ENCODE measurements around the gene HPCAL1. TPM values are rescaled to one million over a fixed set of nuclear protein-coding genes. Genes with fewer than 3 reads are reported as not detected.

Gene HPCAL1
- total and polyA plus RNA-seq, 2 experiments from 2014 or later, result 58.9 to 65.4 TPM

- WGBS, 2 experiments (ENCODE audit: low coverage in 1 of 2, low lambda C conversion rate in 2 of 2, missing lambda C conversion rate in 2 of 2), result 41 to 45% methylated on average over 5 of the region's 5 CpGs
- Histone ChIP-seq H3K27me3 (replicated peaks; ENCODE audit: insufficient read depth) (no peaks in the 10 kb centered on the region), H3K79me2 (ENCODE audit: insufficient read depth) (peaks cover 32% of the 10 kb centered on the region), H3F3A (ENCODE audit: insufficient read depth) (peaks cover 21% of the 10 kb centered on the region), H4K20me1 (ENCODE audit: insufficient read depth) (peaks cover 3% of the 10 kb centered on the region; the same call in 1 of the 2 replicates), H3K4me3 (peak overlapping the region; percentile 73), H3K9ac (peak overlapping the region; percentile 86), H2AFZ (no peak overlapping the region), H3K4me2 (ENCODE audit: unreplicated experiment) (peak overlapping the region; percentile 72), H3K9me2 (ENCODE audit: insufficient read depth) (no peaks in the 10 kb centered on the region), H3K4me1 (ENCODE audit: insufficient read depth) (peaks cover 15% of the 10 kb centered on the region), H3K36me3 (ENCODE audit: low read depth) (peaks cover 3% of the 10 kb centered on the region; the same call in 1 of the 2 replicates), H3K27ac (no peak overlapping the region), H3K9me3 (ENCODE audit: low read depth) (no peaks in the 10 kb centered on the region)
- DNase-seq, result no peak
- TF ChIP-seq EZH2 (IDR thresholded peaks at IDR 0.05; ENCODE audit: insufficient read depth, poor library complexity, severe bottlenecking) (no peak), EZH2phosphoT487 (IDR thresholded peaks at IDR 0.05; ENCODE audit: insufficient read depth, low read depth) (no peak)
- in situ Hi-C loops (cut with MboI), result loop anchor here (25.0 kb wide), 1 partner anchor 662 kb away; no protein-coding TSS in a partner anchor
Measured at GRCh38 chr2:10449486-10449831, 146.8 kb downstream of the HPCAL1 start.

GRCh38 chr2:10449838-10450691, 147.4 kb downstream of the HPCAL1 start:
- Histone ChIP-seq H3K36me3 (ENCODE audit: low read depth) (no peaks in the 10 kb centered on the region), H3K9me2 (ENCODE audit: insufficient read depth) (no peaks in the 10 kb centered on the region), H3K9ac (no peak overlapping the region), H3F3A (ENCODE audit: insufficient read depth) (peaks cover 21% of the 10 kb centered on the region), H3K79me2 (ENCODE audit: insufficient read depth) (peaks cover 27% of the 10 kb centered on the region), H3K27me3 (replicated peaks; ENCODE audit: insufficient read depth) (no peaks in the 10 kb centered on the region), H2AFZ (no peak overlapping the region), H3K27ac (no peak overlapping the region), H3K4me3 (no peak overlapping the region), H3K4me2 (ENCODE audit: unreplicated experiment) (peak overlapping the region; percentile 72), H4K20me1 (ENCODE audit: insufficient read depth) (peaks cover 3% of the 10 kb centered on the region; the same call in 1 of the 2 replicates), H3K4me1 (ENCODE audit: insufficient read depth) (peaks cover 15% of the 10 kb centered on the region), H3K9me3 (ENCODE audit: low read depth) (no peaks in the 10 kb centered on the region)
- in situ Hi-C loops (cut with MboI), result loop anchor here (25.0 kb wide), 1 partner anchor 663 kb away; no protein-coding TSS in a partner anchor
- 87 to 88% methylated on average over 21 to 22 of the region's 22 CpGs for WGBS, 2 experiments (ENCODE audit: low coverage in 1 of 2, low lambda C conversion rate in 2 of 2, missing lambda C conversion rate in 2 of 2)
- TF ChIP-seq EZH2 (IDR thresholded peaks at IDR 0.05; ENCODE audit: insufficient read depth, poor library complexity, severe bottlenecking), result no peak
- TF ChIP-seq EZH2phosphoT487 (IDR thresholded peaks at IDR 0.05; ENCODE audit: insufficient read depth, low read depth), result no peak
- DNase-seq, result no peak

DNA sequence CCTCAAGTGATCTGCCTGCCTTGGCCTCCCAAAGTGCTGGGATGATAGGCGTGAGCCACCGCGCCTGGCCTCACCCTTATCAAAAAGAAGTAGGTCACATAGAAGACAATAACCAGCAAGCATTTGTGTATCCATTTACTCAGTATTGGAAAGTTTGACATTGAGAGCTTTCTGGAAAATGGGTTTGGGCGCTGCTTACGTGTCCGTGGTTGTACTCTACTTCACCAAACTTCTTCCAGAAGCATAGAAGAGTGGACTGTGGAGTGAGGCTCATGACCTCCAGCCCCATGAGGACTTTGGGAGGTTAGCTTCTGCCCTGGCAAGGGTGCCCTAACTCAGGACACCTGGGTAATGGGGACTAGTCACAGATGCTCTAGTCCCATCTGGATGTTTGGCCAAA, 149.1 kb downstream of the HPCAL1 start:
- H3K27me3 ChIP-seq (replicated peaks; ENCODE audit: insufficient read depth), result no peaks in the 10 kb centered on the region
- WGBS, 2 experiments (ENCODE audit: low coverage in 1 of 2, low lambda C conversion rate in 2 of 2, missing lambda C conversion rate in 2 of 2), result 99 to 100% methylated on average over 6 of the region's 6 CpGs
- no peaks in the 10 kb centered on the region for H3K9me2 ChIP-seq (ENCODE audit: insufficient read depth)
- H3K4me3 ChIP-seq, result no peak overlapping the region
- no peak overlapping the region for H3K4me2 ChIP-seq (ENCODE audit: unreplicated experiment)
- peaks cover 10% of the 10 kb centered on the region for H3K79me2 ChIP-seq (ENCODE audit: insufficient read depth)
- 0 out of 2 replicates have a peak overlapping the region, but pooled peaks have one; percentile 3 for H3K9ac ChIP-seq
- TF ChIP-seq EZH2 (IDR thresholded peaks at IDR 0.05; ENCODE audit: insufficient read depth, poor library complexity, severe bottlenecking) (no peak), EZH2phosphoT487 (IDR thresholded peaks at IDR 0.05; ENCODE audit: insufficient read depth, low read depth) (no peak)
- no peaks in the 10 kb centered on the region for H3K9me3 ChIP-seq (ENCODE audit: low read depth)
- H3F3A ChIP-seq (ENCODE audit: insufficient read depth), result peaks cover 21% of the 10 kb centered on the region
- in situ Hi-C loops (cut with MboI), result no loop called here
- no peaks in the 10 kb centered on the region for H3K36me3 ChIP-seq (ENCODE audit: low read depth)
- H3K4me1 ChIP-seq (ENCODE audit: insufficient read depth), result peaks cover 15% of the 10 kb centered on the region
- H2AFZ ChIP-seq, result peak overlapping the region; percentile 13; the same call in 1 of the 2 replicates
- peak overlapping the region; percentile 78 for H3K27ac ChIP-seq
- H4K20me1 ChIP-seq (ENCODE audit: insufficient read depth), result no peaks in the 10 kb centered on the region
- DNase-seq, result no peak

DNA sequence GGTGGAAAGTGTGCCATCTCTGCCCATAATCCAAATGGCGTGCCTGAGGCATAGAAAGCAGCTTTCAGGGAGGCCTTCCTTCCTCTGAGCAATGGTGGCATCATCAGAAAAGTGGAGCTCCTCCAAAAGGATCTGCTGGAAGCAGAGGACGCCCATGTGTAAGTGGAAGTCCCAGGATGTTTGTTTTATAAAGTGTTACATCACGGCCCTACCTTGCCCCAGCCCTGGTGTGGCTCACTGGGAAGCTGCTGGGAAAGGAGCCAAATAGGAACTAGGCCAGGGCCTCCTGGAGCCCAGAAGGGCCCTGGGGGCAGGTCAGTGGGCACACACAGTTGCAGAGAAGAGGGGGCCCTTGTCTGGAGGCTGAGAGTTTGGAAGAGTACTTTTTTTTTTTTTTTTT, 149.6 kb downstream of the HPCAL1 start:
- TF ChIP-seq EZH2 (IDR thresholded peaks at IDR 0.05; ENCODE audit: insufficient read depth, poor library complexity, severe bottlenecking) (no peak), EZH2phosphoT487 (IDR thresholded peaks at IDR 0.05; ENCODE audit: insufficient read depth, low read depth) (no peak)
- Histone ChIP-seq H4K20me1 (ENCODE audit: insufficient read depth) (no peaks in the 10 kb centered on the region), H3K9me2 (ENCODE audit: insufficient read depth) (no peaks in the 10 kb centered on the region), H3K9me3 (ENCODE audit: low read depth) (no peaks in the 10 kb centered on the region), H3K27me3 (replicated peaks; ENCODE audit: insufficient read depth) (no peaks in the 10 kb centered on the region), H3K79me2 (ENCODE audit: insufficient read depth) (peaks cover 5% of the 10 kb centered on the region), H3K27ac (peak overlapping the region; percentile 78), H3K4me3 (no peak overlapping the region), H3K36me3 (ENCODE audit: low read depth) (no peaks in the 10 kb centered on the region), H3F3A (ENCODE audit: insufficient read depth) (peaks cover 21% of the 10 kb centered on the region), H3K9ac (no peak overlapping the region), H2AFZ (peak overlapping the region; percentile 13; the same call in 1 of the 2 replicates), H3K4me2 (ENCODE audit: unreplicated experiment) (no peak overlapping the region), H3K4me1 (ENCODE audit: insufficient read depth) (peaks cover 15% of the 10 kb centered on the region)
- peak; percentile 94 for DNase-seq
- WGBS, 2 experiments (ENCODE audit: low coverage in 1 of 2, low lambda C conversion rate in 2 of 2, missing lambda C conversion rate in 2 of 2), result 4 to 6% methylated on average over 3 of the region's 3 CpGs
- in situ Hi-C loops (cut with MboI), result no loop called here
